Fibroblast of gingiva (primary cell): ENCODE results near the gene SLC50A1.
"Not testable (repeated sequence)": the region's sequence is repeated elsewhere in the genome, so short reads cannot be mapped to it uniquely, and the experiment has no call there.

Experiments used
- DNase-seq: peaks from one replicate; pipeline ENCODE4 v3.0.0-alpha.2; 2011; ENCODE audit warnings: low read depth

SLC50A1 gene

DNA sequence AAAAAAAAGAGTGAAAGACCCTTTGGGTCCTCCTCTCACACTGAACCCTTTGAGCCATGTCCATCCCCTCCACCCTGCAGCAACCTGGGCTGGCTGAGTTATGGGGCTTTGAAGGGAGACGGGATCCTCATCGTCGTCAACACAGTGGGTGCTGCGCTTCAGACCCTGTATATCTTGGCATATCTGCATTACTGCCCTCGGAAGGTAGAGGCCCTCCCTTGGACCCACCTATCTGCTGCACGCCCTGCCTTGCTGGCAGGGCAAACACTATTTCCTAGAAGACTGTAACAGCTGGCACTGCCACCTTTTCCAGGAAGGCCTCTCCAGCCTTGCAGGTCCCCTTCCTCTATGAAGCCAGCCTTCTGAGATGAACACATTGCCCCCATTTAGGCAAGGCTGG lies 1.1 kb downstream of the SLC50A1 start:
- DNase-seq = no peak

GRCh38 chr1:155137154-155137949 lies 1.7 kb downstream of the SLC50A1 start:
- no peak for DNase-seq

DNA sequence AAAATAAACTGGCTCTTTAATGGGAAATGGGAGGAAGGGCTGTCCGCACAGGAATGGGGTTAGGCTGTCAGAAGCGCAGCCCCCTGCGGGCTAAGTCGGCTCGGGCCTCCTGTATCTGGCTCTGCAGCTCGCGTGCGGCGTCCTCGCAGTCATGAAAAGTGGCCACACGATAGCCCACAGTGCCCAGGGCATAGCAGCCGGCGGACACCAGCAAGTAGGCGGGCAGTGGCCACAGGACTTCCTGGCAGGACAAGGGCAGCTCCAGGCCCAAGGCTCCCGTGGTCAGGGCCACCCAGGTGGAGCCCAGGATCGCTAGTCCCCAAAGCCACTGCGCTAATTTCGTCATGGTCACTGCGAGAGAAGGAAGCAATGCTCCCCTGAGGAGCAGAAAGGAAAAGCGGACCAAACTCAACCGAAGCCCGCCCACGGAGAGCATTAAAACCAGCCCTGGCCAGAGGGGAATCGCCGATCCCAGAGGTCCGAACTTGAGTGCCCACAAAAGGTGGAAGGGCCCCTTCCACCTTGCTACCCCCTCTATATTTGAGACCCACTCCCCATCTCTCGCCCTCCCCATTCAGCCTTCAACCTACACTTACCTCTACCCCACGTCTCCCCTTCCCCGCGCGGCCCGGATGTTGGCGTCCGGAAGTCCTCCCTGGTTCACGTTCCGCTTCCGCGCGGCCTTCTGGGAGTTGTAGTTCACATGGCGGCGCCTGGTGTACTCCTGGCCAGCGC lies 4.4 kb downstream of the SLC50A1 start, which contains the start of gene DPM3:
DPM3 (minus strand) TSS at position 637 of the 735 bp plus-strand sequence; CDS start at position 346, 291 bp downstream.
- DNase-seq = peak; percentile 74

DNA sequence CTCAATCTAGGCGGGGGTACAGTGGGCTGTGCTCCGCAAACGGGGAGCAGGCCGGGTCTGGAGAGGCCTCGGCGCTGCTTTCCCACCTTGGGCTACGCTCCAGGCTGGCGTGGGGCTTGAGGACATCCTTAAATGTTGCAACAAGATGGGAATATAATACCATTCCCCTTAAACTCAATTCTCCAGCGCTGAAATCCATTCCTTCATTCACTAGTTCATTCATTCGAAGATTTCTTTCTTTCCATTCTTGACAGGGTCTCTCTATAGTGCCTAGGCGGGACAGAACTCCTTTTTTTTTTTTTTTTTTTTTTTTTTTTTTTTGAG lies 4.9 kb downstream of the SLC50A1 start:
- no peak for DNase-seq

DNA sequence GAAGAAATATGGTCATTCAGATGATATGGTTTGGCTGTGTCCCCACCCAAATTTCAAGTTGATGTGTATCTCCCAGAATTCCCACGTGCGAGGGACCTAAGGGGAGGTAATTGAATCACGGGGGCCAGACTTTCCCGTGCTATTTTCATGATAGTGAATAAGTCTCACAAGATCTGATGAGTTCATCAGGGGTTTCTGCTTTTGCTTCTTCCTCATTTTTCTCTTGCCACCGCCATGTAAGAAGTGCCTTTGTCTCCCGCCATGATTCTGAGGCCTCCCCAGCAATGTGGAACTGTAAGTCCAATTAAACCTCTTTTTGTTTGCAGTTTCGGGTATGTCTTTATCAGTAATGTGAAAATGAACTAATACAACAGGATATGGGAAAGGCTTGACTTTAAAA lies 6.1 kb downstream of the SLC50A1 start:
- no peak for DNase-seq

- DNase-seq = no peak
Observed at GRCh38 chr1:155145491-155145890, 9.8 kb downstream of the SLC50A1 start.

DNA sequence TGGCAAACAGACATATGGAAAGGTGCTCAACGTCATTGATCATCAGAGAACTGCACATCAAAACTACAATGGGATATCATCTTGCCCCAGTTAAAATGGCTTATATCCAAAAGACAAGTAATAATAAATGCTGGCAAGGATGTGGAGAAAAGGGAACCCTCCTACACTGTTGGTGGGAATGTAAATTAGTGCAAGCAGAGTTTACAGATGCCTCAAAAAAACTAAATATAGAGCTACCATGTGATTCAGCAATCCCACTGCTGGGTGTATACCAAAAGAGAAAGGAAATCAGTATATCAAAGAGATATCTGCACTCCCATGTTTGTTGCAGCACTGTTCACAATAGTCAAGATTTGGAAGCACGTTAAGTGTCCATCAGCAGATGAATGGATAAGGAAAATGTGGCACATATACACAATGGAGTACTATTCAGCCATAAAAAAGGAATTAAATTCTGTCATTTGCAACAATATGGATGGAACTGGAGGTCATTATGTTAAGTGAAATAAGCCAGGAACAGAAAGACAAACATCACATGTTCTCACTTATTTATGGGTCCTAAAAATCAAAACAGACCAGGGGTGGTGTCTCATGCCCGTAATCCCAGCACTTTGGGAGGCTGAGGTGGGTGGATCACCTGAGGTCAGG lies 20.5 kb downstream of the SLC50A1 start:
- not testable (repeated sequence) for DNase-seq

- no peak for DNase-seq
Observed at GRCh38 chr1:155158991-155159390, 23.3 kb downstream of the SLC50A1 start.

- DNase-seq = no peak
Observed at GRCh38 chr1:155160128-155160527, 24.5 kb downstream of the SLC50A1 start.

- not testable (repeated sequence) for DNase-seq
Observed at GRCh38 chr1:155162631-155163030, 27.0 kb downstream of the SLC50A1 start.

DNA sequence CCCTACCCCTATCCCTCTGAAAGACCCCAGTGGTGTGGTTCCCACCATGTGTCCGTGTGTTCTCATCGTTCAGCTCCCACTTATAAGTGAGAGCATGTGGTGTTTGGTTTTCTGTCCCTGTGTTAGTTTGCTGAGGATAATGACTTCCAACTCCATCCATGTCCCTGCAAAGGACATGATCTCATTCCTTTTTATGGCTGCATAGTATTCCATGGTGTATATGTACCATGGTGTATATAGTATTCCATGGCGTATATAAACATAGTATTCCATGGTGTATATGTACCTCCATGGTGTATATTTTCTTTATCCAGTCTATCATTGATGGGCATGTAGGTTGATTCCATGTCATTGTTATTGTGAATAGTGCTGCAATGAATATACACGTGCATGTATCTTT lies 28.1 kb downstream of the SLC50A1 start:
- DNase-seq = not testable (repeated sequence)

- DNase-seq = not testable (repeated sequence)
Observed at GRCh38 chr1:155164625-155165024, 29.0 kb downstream of the SLC50A1 start.

- DNase-seq = no peak
Observed at GRCh38 chr1:155166051-155166470, 30.4 kb downstream of the SLC50A1 start.

DNA sequence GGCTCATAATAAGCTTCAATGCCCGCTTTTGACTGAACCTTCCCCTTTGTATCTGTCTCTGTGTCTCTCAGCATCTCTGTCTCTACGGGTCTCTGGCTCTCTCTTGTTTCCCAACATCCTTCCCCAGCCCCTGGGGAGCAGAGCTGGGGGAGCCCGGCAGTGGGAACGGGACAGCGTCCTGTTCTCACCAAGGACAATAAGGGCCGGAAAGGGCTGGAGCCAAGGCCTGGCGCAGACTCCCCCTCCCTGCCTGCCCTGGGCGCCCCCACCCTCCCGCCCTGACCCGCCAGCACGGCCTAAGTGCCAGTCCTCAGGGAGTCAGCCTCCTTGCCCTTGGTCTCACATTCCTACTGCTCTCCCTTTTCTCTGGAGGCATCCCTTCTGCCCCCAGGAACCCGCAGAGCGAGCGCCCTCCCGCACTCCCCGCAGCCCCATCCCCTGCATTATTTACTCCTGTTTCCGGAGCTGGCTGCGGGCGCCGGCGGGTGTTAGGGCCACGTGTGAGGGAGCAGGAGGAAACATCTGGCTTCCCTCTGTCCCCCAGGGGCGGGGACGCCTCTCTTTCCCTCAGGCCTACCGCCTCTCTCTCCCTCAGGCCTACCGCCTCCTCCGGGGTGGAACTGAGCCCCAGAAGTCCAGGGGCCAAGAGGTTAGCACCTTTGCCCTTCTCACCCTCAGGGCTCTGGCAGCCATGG lies 31.0 kb downstream of the SLC50A1 start:
- no peak for DNase-seq

DNA sequence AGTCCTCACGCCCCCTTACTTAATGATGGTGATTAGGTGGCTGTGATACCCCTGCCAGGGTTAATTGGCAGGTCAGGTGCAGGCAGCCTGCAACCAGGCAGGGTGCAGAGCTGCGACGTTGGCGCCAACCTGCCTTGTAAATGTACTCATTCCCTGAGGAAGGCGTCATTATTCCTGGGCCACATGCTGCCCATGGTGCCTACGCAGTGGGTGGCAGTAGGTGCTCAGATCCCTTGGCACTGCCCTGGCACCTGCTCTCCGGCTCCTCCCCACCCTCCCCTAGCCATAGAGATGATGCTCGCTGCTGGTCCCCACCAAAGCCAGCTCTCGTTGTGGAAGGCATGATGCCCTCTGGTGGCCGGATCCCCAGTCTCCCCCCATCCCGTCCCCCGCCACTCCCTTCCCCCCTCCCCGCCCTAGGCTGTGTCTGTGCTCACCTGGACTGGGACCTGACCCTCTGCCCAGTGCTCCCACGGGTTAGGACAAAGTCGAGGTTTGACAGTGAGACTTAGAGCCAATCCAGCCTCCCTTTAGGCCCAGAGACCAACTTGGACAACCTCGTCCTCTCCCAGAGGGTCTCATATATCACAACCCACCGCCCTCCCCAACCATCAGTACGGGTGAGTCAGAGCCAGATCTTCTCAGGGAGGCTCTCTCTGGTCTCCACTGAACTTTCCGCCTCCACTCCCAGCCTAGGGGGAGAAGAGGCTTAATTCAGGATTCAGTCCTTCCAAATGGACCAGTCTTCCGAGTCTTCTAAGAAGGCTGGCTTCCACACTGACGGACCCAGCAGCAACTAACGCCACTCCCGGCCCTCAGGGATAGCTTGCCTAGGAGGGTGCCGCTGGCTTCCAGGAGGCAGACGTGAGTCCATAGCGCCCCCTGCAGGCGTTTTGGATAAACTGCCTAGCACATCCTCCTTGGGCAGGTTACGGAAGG lies 31.8 kb downstream of the SLC50A1 start:
- DNase-seq = peak; percentile 63

DNA sequence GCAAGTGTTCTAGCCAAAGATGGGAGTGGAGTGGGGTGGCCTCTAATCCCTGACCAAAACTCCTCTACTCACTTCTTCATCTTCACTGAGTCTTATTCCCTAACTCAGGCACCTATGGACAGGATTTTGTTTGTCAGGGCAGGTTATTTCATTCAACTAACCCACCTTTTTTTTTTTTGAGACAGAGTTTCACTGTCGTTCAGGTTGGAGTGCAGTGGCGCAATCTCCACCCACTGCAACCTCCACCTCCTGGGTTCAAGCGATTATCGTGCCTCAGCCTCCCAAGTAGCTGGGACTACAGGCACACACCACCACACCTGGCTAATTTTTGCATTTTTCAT lies 32.4 kb downstream of the SLC50A1 start:
- DNase-seq = not testable (repeated sequence)

- DNase-seq = no peak
Observed at GRCh38 chr1:155168456-155169210, 33.0 kb downstream of the SLC50A1 start.

DNA sequence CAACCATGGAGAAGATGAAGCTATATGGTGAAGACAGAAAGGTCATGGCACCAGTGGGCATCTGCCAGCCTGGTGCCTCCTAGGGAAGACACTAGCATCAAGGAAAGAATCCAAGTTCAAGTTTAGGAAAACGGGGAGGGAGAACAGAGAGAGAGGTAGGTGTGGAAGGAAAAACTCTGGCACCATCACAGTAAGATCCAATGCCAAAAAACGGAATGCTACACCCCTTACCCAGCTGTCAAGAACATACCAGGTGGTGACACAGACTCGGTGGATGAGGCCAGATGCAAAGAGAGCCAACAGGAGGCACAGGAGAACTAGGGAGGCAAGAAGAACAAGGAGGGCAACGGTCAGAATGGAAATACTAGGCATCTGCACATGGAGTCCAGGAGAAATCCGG lies 33.9 kb downstream of the SLC50A1 start:
- no peak for DNase-seq

DNA sequence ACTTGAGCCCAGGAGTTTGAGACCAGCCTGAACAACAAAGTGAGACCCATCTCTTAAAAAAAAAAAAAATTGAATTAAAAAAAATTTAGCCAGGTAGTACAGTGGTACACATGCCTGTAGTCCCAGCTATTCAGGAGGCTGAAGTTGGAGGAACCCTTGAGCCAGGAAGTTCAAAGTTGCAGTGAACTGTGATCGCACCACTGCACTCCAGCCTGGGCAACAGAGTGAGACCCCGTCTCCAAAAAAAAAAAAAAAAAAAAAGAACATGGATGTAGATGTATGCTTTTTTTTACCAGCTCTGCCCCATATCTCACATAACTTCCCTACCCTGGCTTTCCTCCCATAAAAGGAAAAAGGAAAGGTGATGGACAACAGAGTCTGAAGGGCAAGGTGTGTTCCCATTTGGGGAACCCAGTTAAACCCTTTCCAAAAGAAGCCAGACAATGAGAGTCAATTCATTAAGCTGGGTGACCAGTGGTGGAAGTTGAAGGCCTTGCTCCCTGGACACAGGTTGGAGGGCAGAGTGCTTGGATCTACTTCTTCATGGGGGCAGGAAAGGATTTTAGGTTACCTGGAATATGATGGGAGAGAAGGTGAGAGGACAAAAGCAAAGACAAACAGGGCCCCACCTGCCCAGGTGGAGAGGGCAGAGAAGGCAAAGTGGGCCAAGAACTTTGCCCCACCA lies 34.6 kb downstream of the SLC50A1 start:
- DNase-seq = no peak

GRCh38 chr1:155170806-155171205 lies 35.2 kb downstream of the SLC50A1 start:
- DNase-seq = no peak
